Activated T-helper 1 cell treated with anti-CD3 and anti-CD28 coated beads, Interleukin-12 subunit alpha, Interleukin-12 subunit beta, Interleukin-2, Interleukin-4 antibody, amounts not matched to agents 30 ng/mL and 10 ng/mL and 1 ng/mL, durations not matched to agents 14 hours and 24 hours and 36 hours (primary cell): ENCODE measurements around the gene GPRASP2. TPM values are rescaled to one million over a fixed set of nuclear protein-coding genes. Genes with fewer than 3 reads are reported as not detected.
"Not testable (repeated sequence)": the region's sequence is repeated elsewhere in the genome, so short reads cannot be mapped to it uniquely, and the experiment has no call there.

Source experiments
- DNase-seq: peaks from one replicate; pipeline ENCODE4 v3.0.0; 2021; ENCODE audit warnings: low spot score
- H3K27ac Mint-ChIP-seq: one replicate; pipeline ENCODE4 v1.8.0; 2021; ENCODE audit warnings: mild to moderate bottlenecking, mixed read lengths
- H3K27me3 Mint-ChIP-seq: one replicate; pipeline ENCODE4 v1.8.0; 2022; ENCODE audit warnings: mild to moderate bottlenecking, moderate library complexity, mixed read lengths; ENCODE audit not compliant: insufficient read depth
- H3K36me3 Mint-ChIP-seq: one replicate; pipeline ENCODE4 v1.8.0; 2021; ENCODE audit warnings: low read depth, mixed read lengths
- H3K4me1 Mint-ChIP-seq: one replicate; pipeline ENCODE4 v1.8.0; 2021; ENCODE audit warnings: low read depth, mixed read lengths
- H3K4me3 Mint-ChIP-seq: one replicate; pipeline ENCODE4 v1.8.0; 2021; ENCODE audit warnings: mild to moderate bottlenecking, moderate library complexity, mixed read lengths
- H3K9me3 Mint-ChIP-seq: one replicate; pipeline ENCODE4 v1.8.0; 2021; ENCODE audit warnings: mixed read lengths
- intact Hi-C: fragments of 100-400 bp; cut with micrococcal nuclease; formaldehyde crosslinking; loops from one replicate; pipeline ENCODE4 v1.15.1; 2024
- total RNA-seq: library from RNA; stranded (reverse); gene quantifications from 2 replicates; pipeline ENCODE4 v1.2.3, GENCODE V29; 2022

GPRASP2 gene
- total RNA-seq: 0.10 and 0.15 TPM in 2 replicates

DNA sequence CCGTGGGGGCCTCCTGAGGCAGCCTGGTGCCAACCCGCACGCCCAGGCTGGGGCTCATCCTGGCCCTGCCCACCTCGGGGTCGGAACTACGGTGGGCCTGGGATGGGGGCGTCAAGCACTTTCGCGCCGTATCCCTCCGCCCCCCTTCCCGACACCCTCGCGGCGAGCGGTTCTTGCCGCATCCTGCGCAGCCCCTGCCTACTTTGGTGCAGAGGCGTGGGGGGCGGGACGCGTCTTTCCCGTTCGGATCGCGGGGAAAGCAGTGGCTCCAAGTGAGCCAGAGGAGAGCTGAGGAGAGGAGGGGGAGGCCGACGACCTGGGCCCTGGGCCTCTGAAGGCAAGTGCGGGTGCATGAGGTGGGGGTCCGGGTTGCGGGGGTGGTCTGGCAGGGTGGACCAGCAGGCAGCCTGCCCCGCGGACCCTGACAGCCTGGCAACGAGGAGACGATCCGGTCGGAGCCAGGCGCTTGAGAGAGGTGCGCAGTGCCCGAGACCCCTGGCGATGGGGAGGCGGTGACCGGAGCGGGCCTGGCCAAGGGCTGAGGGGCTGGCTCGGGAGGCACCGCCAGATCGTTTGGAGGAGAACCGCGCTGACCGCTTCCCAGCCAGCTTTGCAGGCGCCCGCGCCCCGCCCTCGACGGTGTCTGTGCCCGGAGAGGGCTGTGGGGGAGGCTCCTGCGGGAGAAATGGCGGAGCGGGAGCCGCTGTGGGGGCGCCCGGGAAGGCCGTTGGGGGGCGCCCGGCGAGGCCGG lies at the start of gene GPRASP2:
Gene GPRASP2, plus strand, starts transcription at position 233 of the 751 bp plus-strand sequence. CDS start 2,422 bp downstream, outside the sequence.
- Mint-ChIP-seq H3K9me3 (no peaks in the 10 kb centered on the region), H3K27ac (no peak within 1 kb of the TSS), H3K27me3 (peaks cover 28% of the 10 kb centered on the region), H3K36me3 (no peaks in the 10 kb centered on the region), H3K4me3 (peak within 1 kb of the TSS; percentile 77), H3K4me1 (no peaks in the 10 kb centered on the region)
- DNase-seq: no peak
- intact Hi-C loops: no loop called here

GRCh38 chrX:102663820-102664219 lies 48.4 kb upstream of the GPRASP2 start:
- H3K4me3 Mint-ChIP-seq, H3K4me1 Mint-ChIP-seq, H3K27ac Mint-ChIP-seq, intact Hi-C loops, DNase-seq, H3K27me3 Mint-ChIP-seq, H3K36me3 Mint-ChIP-seq: not testable (repeated sequence)
- peaks cover 16% of the 10 kb centered on the region for H3K9me3 Mint-ChIP-seq

- H3K4me3 Mint-ChIP-seq, H3K27ac Mint-ChIP-seq, H3K27me3 Mint-ChIP-seq, intact Hi-C loops, DNase-seq, H3K4me1 Mint-ChIP-seq, H3K36me3 Mint-ChIP-seq: not testable (repeated sequence)
- H3K9me3 Mint-ChIP-seq: peaks cover 20% of the 10 kb centered on the region
Observed at GRCh38 chrX:102667034-102667433, 45.2 kb upstream of the GPRASP2 start.

DNA sequence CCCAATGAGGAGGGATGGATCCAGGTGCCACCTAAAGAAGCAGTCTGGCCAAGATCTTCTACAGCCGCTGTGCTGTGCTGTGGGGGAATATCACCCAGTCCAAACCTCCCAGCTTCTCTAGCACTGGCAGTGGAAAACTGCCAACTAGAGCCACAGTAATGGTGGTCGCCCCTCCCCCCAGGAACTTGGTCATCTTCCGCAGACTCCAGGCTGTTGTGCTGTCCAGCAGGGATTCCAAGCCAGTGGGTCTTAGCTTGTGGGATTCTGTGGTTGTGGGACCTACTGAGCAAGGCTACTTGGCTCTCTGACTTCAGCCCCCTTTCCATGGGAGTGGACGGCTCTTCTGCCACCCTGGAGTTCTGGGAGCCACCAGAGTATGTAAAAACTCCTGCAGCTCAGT lies 42.7 kb upstream of the GPRASP2 start:
- H3K4me1 Mint-ChIP-seq: no peaks in the 10 kb centered on the region
- H3K9me3 Mint-ChIP-seq: peaks cover 20% of the 10 kb centered on the region

GRCh38 chrX:102672856-102673255 lies 39.4 kb upstream of the GPRASP2 start:
- DNase-seq: no peak
- Mint-ChIP-seq H3K9me3 (peaks cover 4% of the 10 kb centered on the region), H3K4me3 (no peak overlapping the region), H3K27ac (no peak overlapping the region), H3K36me3 (no peaks in the 10 kb centered on the region), H3K27me3 (no peaks in the 10 kb centered on the region), H3K4me1 (no peaks in the 10 kb centered on the region)
- intact Hi-C loops: no loop called here

More for the DNA sequence above, 42.7 kb upstream of the GPRASP2 start:
- Mint-ChIP-seq H3K4me3 (no peak overlapping the region), H3K27me3 (no peaks in the 10 kb centered on the region), H3K27ac (no peak overlapping the region), H3K36me3 (no peaks in the 10 kb centered on the region)
- DNase-seq: no peak
- intact Hi-C loops: no loop called here

DNA sequence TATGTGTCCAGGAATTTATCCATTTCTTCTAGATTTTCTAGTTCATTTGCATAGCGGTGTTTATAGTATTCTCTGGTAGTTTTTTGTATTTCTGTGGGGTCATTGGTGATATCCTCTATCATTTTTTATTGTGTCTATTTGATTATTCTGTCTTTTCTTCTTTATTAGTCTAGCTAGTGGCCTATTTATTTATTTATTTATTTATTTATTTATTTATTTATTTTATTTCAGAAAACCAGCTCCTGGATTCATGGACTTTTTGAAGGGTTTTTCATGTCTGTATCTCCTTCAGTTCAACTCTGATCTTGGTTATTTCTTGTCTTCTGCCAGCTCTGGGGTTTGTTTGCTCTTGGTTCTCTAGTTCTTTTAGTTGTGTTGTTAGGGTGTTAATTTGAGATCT lies 34.8 kb upstream of the GPRASP2 start:
- H3K36me3 Mint-ChIP-seq, H3K27ac Mint-ChIP-seq, H3K4me3 Mint-ChIP-seq, intact Hi-C loops, H3K27me3 Mint-ChIP-seq, DNase-seq, H3K4me1 Mint-ChIP-seq, H3K9me3 Mint-ChIP-seq: not testable (repeated sequence)

DNA sequence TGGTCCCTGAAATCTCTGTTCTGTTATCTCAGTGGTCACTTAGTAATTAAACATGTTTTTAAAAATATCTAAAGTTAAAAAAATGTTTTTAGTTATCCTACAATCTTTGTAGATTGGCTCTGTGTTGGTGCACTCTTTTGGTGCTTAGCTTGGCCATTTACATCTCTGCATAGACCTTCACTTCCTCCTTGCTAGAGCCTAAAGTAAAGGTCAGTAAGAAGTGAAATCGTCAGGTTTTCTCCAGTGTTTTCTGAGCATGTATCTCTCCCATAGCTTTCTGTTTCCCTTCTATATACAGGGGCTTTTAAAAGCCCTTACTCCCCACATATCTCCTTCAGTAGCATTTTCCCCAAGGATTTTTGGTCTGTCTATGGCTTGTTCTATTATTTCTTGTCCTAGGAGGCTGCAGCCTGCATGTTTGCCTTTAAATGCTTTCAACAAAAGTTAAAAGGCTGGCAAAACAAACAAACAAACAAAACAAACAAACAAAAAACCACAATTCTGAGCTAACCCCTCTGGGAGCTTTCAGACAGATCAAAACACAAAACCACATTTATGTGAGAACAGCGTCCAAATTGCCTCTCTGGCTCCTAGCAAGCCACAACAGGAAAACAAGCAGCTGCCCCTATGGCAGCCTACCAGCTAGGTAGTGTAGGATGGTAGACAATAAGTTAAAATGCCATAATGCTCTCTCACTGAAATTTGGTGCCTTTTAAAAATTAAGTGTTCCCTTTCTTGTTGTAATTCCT lies 27.3 kb upstream of the GPRASP2 start:
- H3K36me3 Mint-ChIP-seq: no peaks in the 10 kb centered on the region
- no peak overlapping the region for H3K4me3 Mint-ChIP-seq
- no peak for DNase-seq
- H3K27me3 Mint-ChIP-seq: no peaks in the 10 kb centered on the region
- peaks cover 6% of the 10 kb centered on the region for H3K9me3 Mint-ChIP-seq
- intact Hi-C loops: no loop called here
- no peaks in the 10 kb centered on the region for H3K4me1 Mint-ChIP-seq
- H3K27ac Mint-ChIP-seq: no peak overlapping the region

- no peaks in the 10 kb centered on the region for H3K4me1 Mint-ChIP-seq
- DNase-seq: no peak
- H3K27me3 Mint-ChIP-seq: no peaks in the 10 kb centered on the region
- intact Hi-C loops: no loop called here
- no peak overlapping the region for H3K4me3 Mint-ChIP-seq
- H3K27ac Mint-ChIP-seq: no peak overlapping the region
- no peaks in the 10 kb centered on the region for H3K9me3 Mint-ChIP-seq
- no peaks in the 10 kb centered on the region for H3K36me3 Mint-ChIP-seq
Observed at GRCh38 chrX:102694749-102695148, 17.5 kb upstream of the GPRASP2 start.

GRCh38 chrX:102696306-102696705 lies 15.9 kb upstream of the GPRASP2 start:
- intact Hi-C loops: no loop called here
- Mint-ChIP-seq H3K27ac (no peak overlapping the region), H3K4me3 (no peak overlapping the region), H3K4me1 (no peaks in the 10 kb centered on the region), H3K27me3 (no peaks in the 10 kb centered on the region), H3K9me3 (no peaks in the 10 kb centered on the region), H3K36me3 (no peaks in the 10 kb centered on the region)
- DNase-seq: no peak

GRCh38 chrX:102697494-102697893 lies 14.8 kb upstream of the GPRASP2 start:
- H3K9me3 Mint-ChIP-seq: no peaks in the 10 kb centered on the region
- H3K27ac Mint-ChIP-seq: no peak overlapping the region
- no peaks in the 10 kb centered on the region for H3K27me3 Mint-ChIP-seq
- no peak overlapping the region for H3K4me3 Mint-ChIP-seq
- intact Hi-C loops: no loop called here
- DNase-seq: no peak
- no peaks in the 10 kb centered on the region for H3K36me3 Mint-ChIP-seq
- no peaks in the 10 kb centered on the region for H3K4me1 Mint-ChIP-seq

GRCh38 chrX:102708900-102709299 lies 3.3 kb upstream of the GPRASP2 start:
- DNase-seq: no peak
- Mint-ChIP-seq H3K27ac (no peak overlapping the region), H3K27me3 (peaks cover 33% of the 10 kb centered on the region), H3K36me3 (no peaks in the 10 kb centered on the region), H3K4me3 (no peak overlapping the region), H3K4me1 (no peaks in the 10 kb centered on the region), H3K9me3 (no peaks in the 10 kb centered on the region)
- intact Hi-C loops: no loop called here

DNA sequence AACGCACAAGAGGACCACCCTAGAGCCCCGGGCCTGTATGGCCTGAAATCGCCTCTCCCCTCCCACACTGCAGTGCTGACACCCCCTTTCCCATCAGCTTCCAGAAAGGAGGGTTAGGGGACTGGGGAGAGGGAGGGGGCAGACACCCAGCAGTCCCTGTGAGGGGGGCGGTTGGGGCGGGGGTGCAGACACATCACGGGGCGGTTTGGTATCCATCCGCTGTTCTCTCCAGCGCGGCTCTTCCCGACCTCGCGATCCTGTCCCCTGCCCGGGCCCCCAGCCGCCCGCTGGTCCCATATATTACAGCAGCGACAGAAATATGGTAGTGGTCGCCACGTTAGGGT lies 404 bp upstream of the GPRASP2 start:
- no peak for DNase-seq
- no peaks in the 10 kb centered on the region for H3K4me1 Mint-ChIP-seq
- intact Hi-C loops: no loop called here
- H3K36me3 Mint-ChIP-seq: no peaks in the 10 kb centered on the region
- H3K4me3 Mint-ChIP-seq: no peak overlapping the region
- H3K27me3 Mint-ChIP-seq: peaks cover 30% of the 10 kb centered on the region
- H3K9me3 Mint-ChIP-seq: no peaks in the 10 kb centered on the region
- no peak overlapping the region for H3K27ac Mint-ChIP-seq

GRCh38 chrX:102712981-102713625 lies 855 bp downstream of the GPRASP2 start:
- Mint-ChIP-seq H3K4me1 (no peaks in the 10 kb centered on the region), H3K36me3 (no peaks in the 10 kb centered on the region), H3K27me3 (peaks cover 26% of the 10 kb centered on the region), H3K4me3 (peak overlapping the region; percentile 68), H3K9me3 (no peaks in the 10 kb centered on the region), H3K27ac (no peak overlapping the region)
- intact Hi-C loops: no loop called here
- DNase-seq: no peak
